NCI-H2081 (cell line): ENCODE results near the gene DENND1A.

Experiments used
- DNase-seq, 2 experiments: peaks; one replicate each; lab custom pipeline; 2025; lab: John Stamatoyannopoulos, UW

DENND1A gene

GRCh38 chr9:123772967-123773366 lies 157.0 kb downstream of the DENND1A start:
- DNase-seq, result no peak

DNA sequence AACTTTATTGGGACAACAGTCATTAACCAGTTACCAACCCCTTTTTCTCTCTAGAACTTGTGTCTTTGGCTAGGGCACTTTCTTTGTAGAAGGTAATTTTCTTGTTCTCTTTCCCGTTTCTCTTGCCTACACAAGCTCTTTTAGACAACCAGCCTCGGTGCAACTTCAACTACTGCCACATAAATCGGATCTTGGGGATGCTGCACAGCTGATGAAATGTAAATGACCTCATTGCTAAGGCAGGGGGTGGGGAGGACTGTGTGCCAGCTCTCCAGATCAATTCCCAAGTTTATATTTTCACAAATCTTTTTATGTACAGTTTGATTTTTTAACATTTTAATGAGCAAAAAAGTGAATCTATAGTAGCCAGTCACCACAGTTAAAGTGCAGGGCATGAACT lies 157.6 kb downstream of the DENND1A start:
- no peak for DNase-seq

- no peak for DNase-seq
These were observed 158.2 kb downstream of the DENND1A start for GRCh38 chr9:123771690-123772089.

GRCh38 chr9:123769719-123770118 lies 160.2 kb downstream of the DENND1A start:
- peak; percentile 17 to 65 for DNase-seq

- no peak for DNase-seq
These were observed 165.9 kb downstream of the DENND1A start for GRCh38 chr9:123763910-123764588.

GRCh38 chr9:123761905-123762605 lies 167.9 kb downstream of the DENND1A start:
- no peak for DNase-seq

GRCh38 chr9:123757960-123758359 lies 172.0 kb downstream of the DENND1A start:
- no peak for DNase-seq

DNA sequence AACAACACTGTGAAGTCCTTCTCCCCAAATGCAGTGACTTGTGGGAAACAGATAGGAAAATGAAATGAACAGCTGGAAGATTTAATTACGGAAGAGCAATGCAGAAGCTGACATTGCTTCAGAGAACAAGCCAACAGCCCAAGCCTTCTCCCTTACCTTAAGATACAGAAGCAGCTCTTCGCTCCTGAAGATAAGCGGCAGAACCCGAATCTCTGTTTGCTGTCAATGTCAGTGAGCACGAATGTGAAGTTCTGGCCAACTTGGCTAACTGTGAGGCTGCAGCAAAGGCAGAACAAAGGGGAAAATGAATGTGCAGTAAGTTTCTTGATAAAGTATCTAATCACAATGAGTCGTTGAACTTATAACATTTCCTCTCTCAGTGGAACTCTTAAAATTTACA lies 172.4 kb downstream of the DENND1A start:
- no peak for DNase-seq

DNA sequence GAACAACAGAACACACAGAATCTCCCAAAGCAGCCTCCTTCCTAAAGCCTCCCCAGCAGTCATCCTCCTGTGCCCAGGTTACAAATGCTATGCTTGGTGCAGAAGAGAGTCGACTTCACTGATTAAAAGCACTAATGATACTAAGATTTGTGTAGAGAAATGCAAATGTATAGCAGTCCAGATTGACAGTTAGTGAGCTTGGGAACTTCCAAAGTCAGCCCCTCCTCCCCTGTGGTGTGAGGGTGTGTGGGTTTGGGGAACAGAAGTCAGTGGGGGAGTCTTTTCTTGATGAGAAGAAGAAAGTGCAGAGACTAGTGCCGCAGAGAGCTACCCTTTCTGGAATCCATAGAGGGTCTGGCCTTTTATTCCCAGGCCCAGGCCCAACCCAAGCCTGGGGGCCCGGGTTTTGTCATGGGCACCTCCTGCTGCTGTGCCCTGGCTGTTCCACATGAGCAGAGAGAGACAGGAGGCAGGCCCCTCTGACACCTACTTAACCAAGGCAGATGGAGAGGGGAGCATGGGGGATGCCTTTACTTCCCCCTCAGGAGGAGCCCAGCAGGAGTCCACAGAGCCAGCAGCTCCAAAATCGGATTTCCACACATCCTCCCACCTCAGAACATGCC lies 173.3 kb downstream of the DENND1A start:
- DNase-seq, result no peak

GRCh38 chr9:123753669-123754258 lies 176.2 kb downstream of the DENND1A start:
- no peak for DNase-seq

DNA sequence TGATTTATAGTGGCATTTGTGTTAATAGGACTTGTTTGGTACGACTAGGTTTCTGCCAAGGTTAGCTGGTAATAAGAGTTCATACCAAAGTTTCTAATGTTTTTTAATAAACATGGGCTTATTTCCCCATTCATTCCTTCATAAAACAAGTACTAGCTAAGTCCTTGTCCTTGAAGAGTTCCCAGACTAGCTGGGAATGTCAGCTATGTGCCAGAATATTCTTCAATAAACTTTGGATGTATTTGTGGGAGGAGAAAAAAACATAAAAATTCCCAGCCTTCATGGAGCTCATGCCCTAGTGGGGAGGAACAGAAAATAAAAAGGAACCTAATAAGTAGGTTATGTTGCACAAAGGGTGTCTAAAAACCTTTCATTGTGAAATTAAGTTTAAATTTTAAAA lies 176.9 kb downstream of the DENND1A start:
- no peak for DNase-seq

DNA sequence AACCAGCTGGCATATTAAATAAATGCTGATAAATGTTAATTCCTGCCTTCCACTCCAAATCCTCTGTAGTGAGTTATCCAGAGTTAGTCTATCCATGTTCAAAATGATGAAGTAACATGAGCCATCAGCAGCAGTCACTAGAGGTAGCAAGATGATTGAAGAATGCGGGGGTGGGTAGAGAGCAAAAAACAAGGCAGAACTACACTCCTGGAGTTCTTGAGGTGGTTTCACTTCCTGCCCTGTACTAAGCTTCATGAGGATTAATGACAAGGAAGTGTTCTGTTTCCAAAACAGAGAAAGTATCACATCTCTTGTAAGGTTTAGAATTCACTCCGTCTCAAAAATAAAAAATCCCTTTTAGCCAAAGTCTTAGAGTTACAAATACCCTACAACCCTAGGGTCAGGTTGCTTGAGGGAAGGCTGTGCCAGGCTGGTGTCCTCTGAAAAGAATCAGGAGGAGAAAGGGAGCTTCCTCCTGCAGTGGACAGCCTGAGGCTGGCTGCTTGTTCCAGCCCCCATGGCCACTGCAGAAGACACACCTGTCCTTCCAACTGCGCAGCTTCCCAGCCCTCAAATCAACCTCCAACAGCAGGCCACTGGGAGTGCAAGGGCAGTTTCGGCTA lies 180.2 kb downstream of the DENND1A start:
- no peak for DNase-seq

GRCh38 chr9:123746765-123747164 lies 183.2 kb downstream of the DENND1A start:
- DNase-seq, result no peak

- no peak for DNase-seq
These were observed 184.0 kb downstream of the DENND1A start for GRCh38 chr9:123745933-123746332.

- DNase-seq, result no peak
These were observed 184.5 kb downstream of the DENND1A start for GRCh38 chr9:123745451-123745850.

DNA sequence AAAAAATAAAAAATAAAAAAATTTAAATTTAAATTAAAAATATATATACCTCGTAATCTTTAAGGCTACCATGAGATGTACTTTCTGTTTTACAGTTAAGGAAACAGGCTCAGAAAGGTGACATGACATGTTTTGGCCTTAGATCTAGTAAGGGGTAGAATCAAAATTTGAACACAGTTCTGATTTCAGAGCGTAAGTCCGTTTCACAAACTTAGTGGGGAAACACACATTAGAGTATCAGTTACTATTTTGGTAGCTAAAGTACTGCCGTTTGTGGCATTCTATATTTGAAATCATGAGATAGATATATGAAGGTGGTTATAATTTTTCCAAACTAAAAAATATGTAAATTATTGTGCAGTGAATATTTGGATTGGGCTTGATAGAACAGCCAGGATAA lies 186.2 kb downstream of the DENND1A start:
- DNase-seq, result no peak

DNA sequence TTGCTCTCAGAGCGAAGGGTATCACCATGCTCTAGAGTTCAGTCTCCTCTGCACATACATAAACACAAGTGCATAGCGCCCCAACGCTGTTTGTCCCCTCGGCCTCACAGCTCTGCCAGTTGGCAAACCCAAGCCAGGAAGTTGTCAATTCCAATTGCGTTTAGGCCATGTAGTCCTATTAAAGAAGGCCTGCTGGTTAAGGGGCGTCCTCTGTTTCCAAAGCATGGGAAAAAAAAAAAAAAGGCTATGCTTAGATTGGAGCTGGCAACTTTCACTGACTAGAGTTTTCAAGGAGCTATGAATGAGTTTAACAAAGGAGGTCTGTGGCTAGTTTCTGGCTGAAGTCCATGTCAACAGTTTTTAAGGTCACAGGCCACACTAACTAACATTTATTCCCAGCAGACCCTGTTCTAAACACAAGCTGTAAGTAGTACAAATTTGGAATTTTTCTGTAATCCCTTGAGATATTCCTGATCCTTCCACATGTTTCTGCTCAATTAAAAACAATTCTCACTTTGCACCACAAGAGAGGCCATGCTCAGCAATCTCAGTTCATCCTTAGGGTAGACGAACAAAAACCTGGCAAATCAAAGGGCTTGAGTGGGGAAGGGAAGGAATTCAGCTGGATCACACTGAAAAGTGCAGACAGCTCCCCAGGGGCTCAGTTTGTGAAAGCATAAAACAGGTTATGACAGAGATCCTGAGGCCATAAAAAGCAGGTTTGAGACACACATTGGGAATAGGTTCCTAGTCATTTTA lies 187.7 kb downstream of the DENND1A start:
- DNase-seq, result peak; percentile 2 to 41

DNA sequence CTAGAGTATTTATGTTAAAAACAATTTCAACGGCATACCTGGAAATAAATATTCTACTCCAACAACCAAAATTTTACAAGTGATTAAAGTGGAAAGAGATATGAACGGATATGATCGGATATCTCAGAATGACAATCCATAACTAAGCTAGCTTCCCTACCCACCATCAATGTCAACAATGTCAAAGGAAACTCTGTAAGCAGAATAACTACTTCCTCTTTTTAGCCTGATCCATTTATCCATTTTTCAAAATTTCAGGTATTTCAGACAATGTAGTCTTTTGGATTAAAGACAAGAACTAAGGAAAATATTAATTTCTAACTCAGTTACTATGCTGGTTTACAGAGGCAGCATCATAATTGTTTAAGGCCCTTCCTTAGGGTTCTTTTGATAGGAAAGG lies 188.7 kb downstream of the DENND1A start:
- DNase-seq, result no peak

DNA sequence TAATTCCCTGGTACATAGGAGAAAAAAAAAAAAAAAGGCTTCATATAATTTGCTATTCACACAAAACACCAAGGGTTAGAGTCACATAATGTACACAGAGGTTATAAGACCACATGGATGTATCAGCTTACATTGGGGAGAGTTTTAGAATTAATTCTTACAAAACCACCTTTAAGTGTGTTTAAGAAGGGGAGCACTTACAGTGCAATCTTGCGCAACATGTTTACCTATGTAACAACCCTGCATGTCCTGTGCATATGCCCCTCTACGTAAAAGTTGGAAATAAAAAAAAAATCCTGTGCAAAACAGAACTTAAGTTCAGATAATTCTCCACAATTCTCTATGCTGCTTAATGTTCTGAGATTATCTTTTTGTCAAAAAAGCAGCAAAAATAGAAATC lies 190.0 kb downstream of the DENND1A start:
- DNase-seq, result no peak

- no peak for DNase-seq
These were observed 190.5 kb downstream of the DENND1A start for GRCh38 chr9:123739387-123739786.

DNA sequence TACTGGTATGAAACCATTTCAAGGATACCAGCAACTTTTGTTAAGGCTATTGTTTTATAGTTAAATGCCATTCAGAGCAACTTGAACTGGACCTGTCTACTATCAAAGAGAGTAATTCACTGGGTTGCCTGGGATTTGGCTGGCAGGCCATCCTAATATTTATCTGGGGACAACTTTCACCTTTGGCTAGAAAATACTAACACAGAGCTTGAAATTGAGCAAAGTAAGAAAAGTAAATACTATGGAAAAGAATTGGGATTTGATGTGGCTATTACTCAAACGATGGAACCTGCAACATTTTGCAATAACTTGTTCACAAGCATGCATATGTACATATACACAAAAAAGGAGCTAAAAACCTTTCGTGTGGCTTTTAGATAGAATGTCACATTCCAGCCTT lies 191.3 kb downstream of the DENND1A start:
- no peak for DNase-seq

DNA sequence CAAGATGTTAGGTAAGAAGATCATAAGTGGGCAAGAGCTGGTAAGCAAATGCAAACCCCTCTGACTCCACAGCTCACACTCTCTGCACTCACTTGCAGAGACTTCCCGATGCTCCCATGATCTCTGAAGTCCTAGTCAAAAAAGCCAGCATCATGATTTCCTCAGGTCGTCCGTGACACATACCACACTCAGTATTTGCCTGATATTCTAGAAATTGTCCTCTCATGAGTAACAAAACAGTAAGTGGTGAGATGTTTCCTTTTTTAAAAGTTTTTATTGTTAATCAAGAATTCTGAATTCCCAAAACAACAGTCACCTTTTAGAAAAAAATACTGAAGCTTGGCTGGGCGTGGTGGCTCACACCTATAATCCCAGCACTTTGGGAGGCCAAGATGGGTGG lies 194.6 kb downstream of the DENND1A start:
- no peak for DNase-seq
